Breast epithelium (tissue), 3 donors: ENCODE data around the gene ZCWPW2.

Experiments used
- POLR2A ChIP-seq: fragments of 450-650 bp; IDR thresholded peaks from one replicate; pipeline ENCODE4 v1.6.1; 2016; ENCODE audit warnings: antibody characterized with exemption, mild to moderate bottlenecking, moderate library complexity
- POLR2AphosphoS5 ChIP-seq, 3 donors: sonication (generic); formaldehyde crosslinking; IDR thresholded peaks; one replicate each; pipeline ENCODE4 v1.6.1; 2017; ENCODE audit warnings: antibody characterized with exemption in 3 of 3

- TF ChIP-seq POLR2A (no peak), POLR2AphosphoS5 (IDR thresholded peaks at IDR 0.05) (no peak)
These were observed 11.3 kb upstream of the ZCWPW2 start for GRCh38 chr3:28337230-28337629.
